ENCODE data around the gene GPC4. TPM values are rescaled to one million over a fixed set of nuclear protein-coding genes. Genes with fewer than 3 reads are reported as not detected.

GPC4 gene
- total and polyA plus RNA-seq, 9 of the 15 experiments (the other 6 are each of a cell fraction or from before 2014, with no cell fraction given), result 0.11 TPM; not detected in 8

DNA sequence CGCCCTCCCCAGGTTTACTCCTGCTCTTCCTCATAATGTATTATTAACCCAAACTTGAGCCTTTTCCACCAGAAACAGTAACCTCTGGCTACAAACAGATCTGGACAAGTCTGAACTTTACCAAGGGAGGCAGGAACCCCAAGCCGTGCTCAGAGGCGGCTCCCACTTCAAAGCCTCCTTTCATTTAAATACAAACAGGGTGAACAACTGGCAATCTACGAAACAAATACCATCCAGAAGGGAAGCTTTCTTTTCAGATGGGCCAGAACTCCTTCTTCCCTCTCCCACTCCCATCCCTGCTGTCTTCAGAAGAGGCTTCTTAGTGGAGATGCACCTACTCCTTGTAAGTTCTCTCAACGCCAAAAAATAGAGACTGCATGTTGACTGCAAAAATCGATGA, 2.1 kb upstream of the GPC4 start:
- Histone ChIP-seq H3K9ac (ENCODE audit: insufficient read depth in 1 of 2, low read depth in 2 of 2, low read length in 2 of 2) (no peak overlapping the region), H4K20me1 (replicated peaks; ENCODE audit: control insufficient read depth, insufficient read depth, low read length) (no peaks in the 10 kb centered on the region), H3K4me2 (ENCODE audit: insufficient read depth, low read length) (no peak overlapping the region), H3K27ac (ENCODE audit: extremely low read depth, low read depth, low read length) (no peak overlapping the region), H3K9me1 (ENCODE audit: control insufficient read depth, insufficient read depth, low read length) (no peaks in the 10 kb centered on the region), H3K79me2 (ENCODE audit: control insufficient read depth, insufficient read depth, low read length) (no peaks in the 10 kb centered on the region), H2AFZ (ENCODE audit: low read depth, low read length) (no peak overlapping the region), H3K4me1 (replicated peaks in 1 of 2; ENCODE audit: control insufficient read depth in 2 of 2, insufficient read depth in 2 of 2, low read length in 2 of 2) (no peaks in the 10 kb centered on the region), H3K9me3 (replicated peaks; ENCODE audit: control insufficient read depth, insufficient read depth, low read depth, low read length) (no peaks in the 10 kb centered on the region), H3K36me3 (ENCODE audit: control insufficient read depth, insufficient read depth, low read length) (no peaks in the 10 kb centered on the region), H3K27me3 (ENCODE audit: control insufficient read depth in 2 of 2, insufficient read depth in 2 of 2, low read length in 2 of 2) (peaks cover 0 to 5% of the 10 kb centered on the region in 2 experiments; a peak in 1 of 5 replicates), H3K4me3 (no peak overlapping the region)
- ChIA-PET POLR2A (no interaction called here), CTCF (ENCODE audit: low intra/inter-chr PET ratio) (no interaction called here)
- DNase-seq (ENCODE audit: extremely low read depth in 1 of 4, low spot score in 3 of 4) (no peak), ATAC-seq (no peak), FAIRE-seq (no peak)
- TF ChIP-seq ZC3H4 (CRISPR knock-in tag; IDR thresholded peaks at IDR 0.05; ENCODE audit: borderline replicate concordance), result no peak
- intact Hi-C loops (cut with micrococcal nuclease), result no loop called here
- WGBS (ENCODE audit: insufficient coverage, low coverage, missing lambda C conversion rate), result 0% methylated on average over 3 of the region's 6 CpGs
- in situ Hi-C loops (cut with MboI), result no loop called here
- BruUV-seq (replicated peaks), result no TSS peak

DNA sequence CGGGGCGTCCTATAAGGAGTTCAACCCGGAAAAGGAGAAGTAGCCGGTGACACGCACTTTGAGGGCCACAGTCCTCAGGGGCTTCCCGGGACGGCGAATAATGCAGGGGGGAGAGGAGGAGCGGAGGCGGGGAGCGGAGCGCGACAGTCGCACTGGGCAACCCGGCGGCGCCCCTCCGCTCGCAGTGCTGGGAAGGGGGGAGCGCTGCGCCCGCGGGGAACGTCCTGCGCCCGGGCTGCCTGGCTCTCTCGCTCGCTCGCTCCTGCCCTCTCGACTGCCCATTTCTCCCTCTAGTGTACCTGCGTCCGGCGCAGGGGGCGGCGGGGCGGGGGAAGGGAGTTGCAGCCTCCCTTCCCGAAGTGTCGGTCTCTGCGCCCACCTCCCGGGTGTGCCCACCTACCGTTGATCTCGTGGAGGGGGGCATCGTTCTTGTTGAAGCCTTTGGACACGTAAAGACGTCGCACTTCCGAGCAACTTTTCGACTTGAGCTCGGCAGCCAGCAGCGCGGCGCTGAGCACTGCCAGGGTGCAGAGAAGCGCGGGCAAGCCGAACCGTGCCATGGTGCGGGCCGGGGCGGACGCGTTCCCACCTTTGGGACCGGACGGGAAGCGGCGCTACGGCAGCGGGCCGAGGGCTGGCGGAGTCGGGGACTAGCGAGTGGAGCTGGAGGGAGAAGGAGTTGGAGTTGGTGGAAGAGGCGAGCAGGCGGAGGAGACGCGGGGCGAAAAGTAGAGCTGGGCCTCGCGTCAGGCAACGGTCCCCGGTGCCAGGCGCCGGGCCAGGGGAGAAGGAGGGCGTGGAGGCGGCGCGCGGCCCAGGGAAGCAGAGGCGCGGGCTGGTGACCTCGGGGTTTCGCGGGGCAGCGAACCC, 648 bp downstream of the GPC4 start:
- intact Hi-C loops (cut with micrococcal nuclease), result no loop called here
- POLR2A ChIA-PET, result no interaction called here
- Histone ChIP-seq H2AFZ (ENCODE audit: low read depth, low read length) (no peak overlapping the region), H3K9me1 (ENCODE audit: control insufficient read depth, insufficient read depth, low read length) (no peaks in the 10 kb centered on the region), H3K4me1 (replicated peaks in 1 of 2; ENCODE audit: control insufficient read depth in 2 of 2, insufficient read depth in 2 of 2, low read length in 2 of 2) (no peaks in the 10 kb centered on the region), H3K27ac (ENCODE audit: extremely low read depth, low read depth, low read length) (no peak overlapping the region), H3K27me3 (ENCODE audit: control insufficient read depth in 2 of 2, insufficient read depth in 2 of 2, low read length in 2 of 2) (peaks cover 0 to 5% of the 10 kb centered on the region in 2 experiments; a peak in 1 of 5 replicates), H3K36me3 (ENCODE audit: control insufficient read depth, insufficient read depth, low read length) (no peaks in the 10 kb centered on the region), H4K20me1 (replicated peaks; ENCODE audit: control insufficient read depth, insufficient read depth, low read length) (no peaks in the 10 kb centered on the region), H3K9ac (ENCODE audit: insufficient read depth in 1 of 2, low read depth in 2 of 2, low read length in 2 of 2) (no peak overlapping the region), H3K4me3 (no peak overlapping the region), H3K79me2 (ENCODE audit: control insufficient read depth, insufficient read depth, low read length) (no peaks in the 10 kb centered on the region), H3K4me2 (ENCODE audit: insufficient read depth, low read length) (no peak overlapping the region), H3K9me3 (replicated peaks; ENCODE audit: control insufficient read depth, insufficient read depth, low read depth, low read length) (no peaks in the 10 kb centered on the region)
- FAIRE-seq (no peak), DNase-seq (ENCODE audit: extremely low read depth in 1 of 4, low spot score in 3 of 4) (no peak), ATAC-seq (no peak)
- no TSS peak for BruUV-seq (replicated peaks)
- TF ChIP-seq SMARCE1 (IDR thresholded peaks at IDR 0.05) (no peak), CBFB (CRISPR knock-in tag; IDR thresholded peaks at IDR 0.05) (no peak), BRCA1 (IDR thresholded peaks at IDR 0.05) (no peak), BRCA1 (CRISPR knock-in tag; IDR thresholded peaks at IDR 0.05) (no peak), GTF2F1 (IDR thresholded peaks at IDR 0.05; ENCODE audit: low read depth, low read length) (no peak), THRAP3 (IDR thresholded peaks at IDR 0.05; ENCODE audit: borderline replicate concordance) (no peak), YBX1 (IDR thresholded peaks at IDR 0.05) (no peak), ESRRA (IDR thresholded peaks at IDR 0.05; ENCODE audit: borderline replicate concordance, low read depth) (no peak), MIER1 (IDR thresholded peaks at IDR 0.05; ENCODE audit: low read depth) (no peak), ZNF134 (CRISPR knock-in tag; conservative IDR thresholded peaks at IDR 0.05) (no peak), HMG20B (CRISPR knock-in tag; IDR thresholded peaks at IDR 0.05) (no peak), CTCFL (IDR thresholded peaks at IDR 0.05; ENCODE audit: borderline replicate concordance, insufficient read depth, low read depth, low read length, poor library complexity, severe bottlenecking) (no peak), ZNF778 (CRISPR knock-in tag; IDR thresholded peaks at IDR 0.05) (no peak), XRCC3 (IDR thresholded peaks at IDR 0.05) (no peak)
- 42% methylated on average over 6 of the region's 93 CpGs for WGBS (ENCODE audit: insufficient coverage, low coverage, missing lambda C conversion rate)
- CTCF ChIA-PET (ENCODE audit: low intra/inter-chr PET ratio), result no interaction called here
- in situ Hi-C loops (cut with MboI), result no loop called here

Measured in K562 (cell line).